HEK293 (cell line): Measurements from ENCODE around the gene ZNF184.
A peak's percentile ranks its signal among the peaks of the same experiment; 100 is the strongest.

Source experiments
- CTCF ChIA-PET: fragments of 350-600 bp; formaldehyde crosslinking; extraction: SDS; loops from one replicate; lab custom pipeline; 2021; ENCODE audit warnings: antibody characterized with exemption; lab: Yijun Ruan, JAX
- POLR2A ChIA-PET: fragments of 300-600 bp; formaldehyde crosslinking; extraction: SDS; loops from one replicate; lab custom pipeline; 2020; ENCODE audit warnings: antibody characterized with exemption, inconsistent platforms; lab: Yijun Ruan, JAX
- H3K27ac ChIP-seq: fragments of 200-500 bp; sonication (Bioruptor generic); 2 replicates; pipeline ENCODE4 v1.5.1; 2014; ENCODE audit warnings: low read depth, low read length, control low read depth, inconsistent platforms; ENCODE audit errors: extremely low read depth
- H3K36me3 ChIP-seq, 2 experiments: fragments of 200-500 bp in 1 of 2; sonication (Bioruptor generic) in 1 of 2; 1 replicate in 1 of 2; 2 replicates in 1 of 2; pipeline ENCODE4 v1.5.1; 2014 to 2017; ENCODE audit warnings: inconsistent platforms in 2 of 2, low read length in 2 of 2; ENCODE audit not compliant: control insufficient read depth in 2 of 2, insufficient read depth in 1 of 2
- H3K4me1 ChIP-seq: fragments of 200-500 bp; sonication (Bioruptor generic); 2 replicates; pipeline ENCODE4 v1.5.1; 2014; ENCODE audit warnings: mild to moderate bottlenecking, low read length, inconsistent platforms; ENCODE audit not compliant: control insufficient read depth, insufficient read depth
- H3K4me3 ChIP-seq: 2 replicates; pipeline ENCODE4 v1.5.1; 2011; ENCODE audit warnings: low read depth, mild to moderate bottlenecking, control low read depth, low read length, moderate library complexity
- H3K9me3 ChIP-seq: fragments of 200-500 bp; sonication (Bioruptor generic); 2 replicates; pipeline ENCODE4 v1.5.1; 2014; ENCODE audit warnings: low read depth, low read length, inconsistent platforms; ENCODE audit not compliant: control insufficient read depth, insufficient read depth
- SP7 ChIP-seq: fragments of 450-650 bp; formaldehyde crosslinking; IDR thresholded peaks from 2 replicates; pipeline ENCODE4 v1.5.1; 2016; ENCODE audit warnings: missing biosample characterization, missing genetic modification characterization
- TCF7L2 ChIP-seq: IDR thresholded peaks from 2 replicates; pipeline ENCODE4 v1.6.1; 2011; ENCODE audit warnings: low read depth, mild to moderate bottlenecking, inconsistent platforms, low read length, moderate library complexity, borderline replicate concordance
- ZEB2 ChIP-seq: fragments of 450-650 bp; formaldehyde crosslinking; IDR thresholded peaks from 2 replicates; pipeline ENCODE4 v1.5.1; 2016; ENCODE audit warnings: missing biosample characterization, missing genetic modification characterization
- ZFP3 ChIP-seq: fragments of 450-650 bp; formaldehyde crosslinking; IDR thresholded peaks from 2 replicates; pipeline ENCODE4 v1.5.1; 2016; ENCODE audit warnings: low read depth, missing biosample characterization, missing genetic modification characterization
- ZNF175 ChIP-seq: fragments of 450-650 bp; formaldehyde crosslinking; IDR thresholded peaks from 2 replicates; pipeline ENCODE4 v1.5.1; 2016; ENCODE audit warnings: missing biosample characterization, missing genetic modification characterization
- ZNF324 ChIP-seq: fragments of 450-650 bp; formaldehyde crosslinking; IDR thresholded peaks from 2 replicates; pipeline ENCODE4 v1.5.1; 2016; ENCODE audit warnings: missing biosample characterization, missing genetic modification characterization
- ZNF366 ChIP-seq: fragments of 450-650 bp; formaldehyde crosslinking; conservative IDR thresholded peaks from 2 replicates; pipeline ENCODE4 v1.5.1; 2016; ENCODE audit warnings: missing biosample characterization, missing genetic modification characterization
- ZNF501 ChIP-seq: fragments of 450-650 bp; formaldehyde crosslinking; IDR thresholded peaks from 2 replicates; pipeline ENCODE4 v1.5.1; 2016; ENCODE audit warnings: missing biosample characterization, missing genetic modification characterization
- ZNF629 ChIP-seq: fragments of 450-650 bp; formaldehyde crosslinking; IDR thresholded peaks from 2 replicates; pipeline ENCODE4 v1.5.1; 2017; ENCODE audit warnings: missing biosample characterization, missing genetic modification characterization
- ZNF654 ChIP-seq: fragments of 450-650 bp; formaldehyde crosslinking; IDR thresholded peaks from 2 replicates; pipeline ENCODE4 v1.5.1; 2016; ENCODE audit warnings: low read depth, missing biosample characterization, missing genetic modification characterization
- TF ChIP-seq, protein P1 (sequence below): fragments of 450-650 bp; formaldehyde crosslinking; IDR thresholded peaks from 2 replicates; pipeline ENCODE4 v1.5.1; 2016; ENCODE audit warnings: missing biosample characterization, missing genetic modification characterization
- TF ChIP-seq, protein P2 (sequence below): sonication (generic); formaldehyde crosslinking; IDR thresholded peaks from 2 replicates; pipeline ENCODE4 v1.8.1; 2022; ENCODE audit warnings: mild to moderate bottlenecking, moderate library complexity, missing genetic modification reagents
- TF ChIP-seq, protein P3 (sequence below): fragments of 450-650 bp; formaldehyde crosslinking; conservative IDR thresholded peaks from 2 replicates; pipeline ENCODE4 v1.5.1; 2016; ENCODE audit warnings: low read depth, missing biosample characterization, missing genetic modification characterization
- TF ChIP-seq, protein P4 (sequence below): fragments of 450-650 bp; formaldehyde crosslinking; IDR thresholded peaks from 2 replicates; pipeline ENCODE4 v1.5.1; 2016; ENCODE audit warnings: missing biosample characterization, missing genetic modification characterization
- TF ChIP-seq, protein P5 (sequence below): fragments of 450-650 bp; IDR thresholded peaks from 2 replicates; pipeline ENCODE4 v1.5.1; 2018; ENCODE audit warnings: missing biosample characterization, missing genetic modification characterization
- TF ChIP-seq, protein P6 (sequence below): fragments of 450-650 bp; formaldehyde crosslinking; IDR thresholded peaks from 2 replicates; pipeline ENCODE4 v1.5.1; 2016; ENCODE audit warnings: missing biosample characterization, missing genetic modification characterization
- TF ChIP-seq, protein P7 (sequence below): fragments of 450-650 bp; formaldehyde crosslinking; IDR thresholded peaks from 2 replicates; pipeline ENCODE4 v1.5.1; 2017; ENCODE audit warnings: missing biosample characterization, missing genetic modification characterization
- TF ChIP-seq, protein P8 (sequence below): fragments of 450-650 bp; formaldehyde crosslinking; IDR thresholded peaks from 2 replicates; pipeline ENCODE4 v1.5.1; 2017; ENCODE audit warnings: missing biosample characterization, missing genetic modification characterization

ZNF184 gene

DNA sequence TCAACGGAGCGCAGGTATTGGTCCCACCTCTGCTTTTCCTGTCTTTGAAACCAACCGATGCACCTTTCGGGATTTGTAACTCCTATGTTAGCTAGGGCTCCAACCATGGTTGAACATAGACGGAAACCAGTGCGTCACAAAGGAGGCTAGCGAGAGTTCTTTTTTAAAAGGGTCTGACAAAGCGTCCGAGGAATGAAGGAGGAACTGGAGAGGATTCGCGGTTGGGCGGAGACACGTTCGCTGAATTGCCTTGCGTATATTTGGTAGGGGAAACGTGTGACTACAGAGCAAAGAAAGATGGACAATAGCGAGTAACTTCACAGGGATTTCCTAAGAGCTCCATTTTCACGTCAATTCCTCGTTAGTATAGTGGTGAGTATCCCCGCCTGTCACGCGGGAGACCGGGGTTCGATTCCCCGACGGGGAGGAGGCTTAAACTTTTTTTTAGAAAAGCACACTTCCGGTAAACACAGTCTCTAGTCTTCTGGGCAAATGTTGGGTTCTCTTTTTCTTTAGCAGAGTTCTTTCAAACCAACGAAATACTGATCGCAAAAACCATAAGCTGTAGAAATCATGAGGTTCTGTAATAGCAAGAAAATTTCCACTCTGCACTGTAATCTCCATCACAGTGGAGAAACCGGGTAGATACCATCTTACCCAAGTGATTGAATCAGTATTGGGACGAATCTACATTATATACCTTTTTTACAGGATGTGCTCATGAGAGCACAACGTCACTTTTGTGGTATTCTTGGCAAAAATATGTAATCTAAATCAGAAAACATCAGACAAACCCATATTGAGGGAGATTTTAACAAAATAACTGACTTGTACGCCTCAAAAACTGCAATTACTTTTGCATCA, 6.6 kb upstream of the ZNF184 start (continued):
- TF ChIP-seq, protein P1, sequence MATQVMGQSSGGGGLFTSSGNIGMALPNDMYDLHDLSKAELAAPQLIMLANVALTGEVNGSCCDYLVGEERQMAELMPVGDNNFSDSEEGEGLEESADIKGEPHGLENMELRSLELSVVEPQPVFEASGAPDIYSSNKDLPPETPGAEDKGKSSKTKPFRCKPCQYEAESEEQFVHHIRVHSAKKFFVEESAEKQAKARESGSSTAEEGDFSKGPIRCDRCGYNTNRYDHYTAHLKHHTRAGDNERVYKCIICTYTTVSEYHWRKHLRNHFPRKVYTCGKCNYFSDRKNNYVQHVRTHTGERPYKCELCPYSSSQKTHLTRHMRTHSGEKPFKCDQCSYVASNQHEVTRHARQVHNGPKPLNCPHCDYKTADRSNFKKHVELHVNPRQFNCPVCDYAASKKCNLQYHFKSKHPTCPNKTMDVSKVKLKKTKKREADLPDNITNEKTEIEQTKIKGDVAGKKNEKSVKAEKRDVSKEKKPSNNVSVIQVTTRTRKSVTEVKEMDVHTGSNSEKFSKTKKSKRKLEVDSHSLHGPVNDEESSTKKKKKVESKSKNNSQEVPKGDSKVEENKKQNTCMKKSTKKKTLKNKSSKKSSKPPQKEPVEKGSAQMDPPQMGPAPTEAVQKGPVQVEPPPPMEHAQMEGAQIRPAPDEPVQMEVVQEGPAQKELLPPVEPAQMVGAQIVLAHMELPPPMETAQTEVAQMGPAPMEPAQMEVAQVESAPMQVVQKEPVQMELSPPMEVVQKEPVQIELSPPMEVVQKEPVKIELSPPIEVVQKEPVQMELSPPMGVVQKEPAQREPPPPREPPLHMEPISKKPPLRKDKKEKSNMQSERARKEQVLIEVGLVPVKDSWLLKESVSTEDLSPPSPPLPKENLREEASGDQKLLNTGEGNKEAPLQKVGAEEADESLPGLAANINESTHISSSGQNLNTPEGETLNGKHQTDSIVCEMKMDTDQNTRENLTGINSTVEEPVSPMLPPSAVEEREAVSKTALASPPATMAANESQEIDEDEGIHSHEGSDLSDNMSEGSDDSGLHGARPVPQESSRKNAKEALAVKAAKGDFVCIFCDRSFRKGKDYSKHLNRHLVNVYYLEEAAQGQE, result peak; percentile 23; the same call in 1 of the 2 replicates
- TF ChIP-seq, protein P2, sequence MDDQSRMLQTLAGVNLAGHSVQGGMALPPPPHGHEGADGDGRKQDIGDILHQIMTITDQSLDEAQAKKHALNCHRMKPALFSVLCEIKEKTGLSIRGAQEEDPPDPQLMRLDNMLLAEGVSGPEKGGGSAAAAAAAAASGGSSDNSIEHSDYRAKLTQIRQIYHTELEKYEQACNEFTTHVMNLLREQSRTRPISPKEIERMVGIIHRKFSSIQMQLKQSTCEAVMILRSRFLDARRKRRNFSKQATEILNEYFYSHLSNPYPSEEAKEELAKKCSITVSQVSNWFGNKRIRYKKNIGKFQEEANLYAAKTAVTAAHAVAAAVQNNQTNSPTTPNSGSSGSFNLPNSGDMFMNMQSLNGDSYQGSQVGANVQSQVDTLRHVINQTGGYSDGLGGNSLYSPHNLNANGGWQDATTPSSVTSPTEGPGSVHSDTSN (CRISPR knock-in tag), result no peak
- peak; percentile 73; the same call in 1 of the 2 replicates for TF ChIP-seq ZEB2 (tag by site-specific recombination)
- peak; percentile 94 for TF ChIP-seq ZNF629 (tag by site-specific recombination)
- 0 out of 2 replicates have a peak, but pooled peaks have one; percentile 36 for TF ChIP-seq ZNF324
- TF ChIP-seq, all 188 proteins: peak for 41

DNA sequence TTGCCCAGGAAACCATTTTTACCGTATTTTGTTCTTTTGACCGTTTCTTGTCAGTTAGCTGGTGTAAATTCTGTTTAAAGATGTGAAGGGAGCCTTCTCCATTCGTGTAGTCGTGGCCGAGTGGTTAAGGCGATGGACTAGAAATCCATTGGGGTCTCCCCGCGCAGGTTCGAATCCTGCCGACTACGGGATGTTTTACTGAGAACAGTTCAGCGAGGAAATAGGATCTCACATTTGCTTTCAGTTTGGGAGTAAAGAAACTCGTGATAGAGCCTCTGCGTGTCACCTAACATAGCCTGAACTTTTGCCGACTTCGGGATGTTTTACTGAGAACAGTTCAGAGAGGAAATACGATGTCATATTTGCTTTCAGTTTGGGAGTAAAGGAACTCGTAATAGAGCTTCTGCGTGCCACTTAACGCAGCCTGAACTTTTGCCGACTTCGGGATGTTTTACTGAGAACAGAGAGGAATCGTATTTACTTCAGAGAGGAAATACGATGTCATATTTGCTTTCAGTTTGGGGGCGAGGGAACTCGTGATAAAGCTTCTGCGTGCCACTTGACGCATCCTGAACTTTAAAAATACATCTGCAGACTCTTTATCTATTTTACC, 5.9 kb upstream of the ZNF184 start:
- Histone ChIP-seq H3K4me3 (peak overlapping the region; percentile 66), H3K36me3 (no peaks in the 10 kb centered on the region), H3K27ac (peak overlapping the region; percentile 9; the same call in 1 of the 2 replicates), H3K9me3 (no peaks in the 10 kb centered on the region), H3K4me1 (no peaks in the 10 kb centered on the region)
- ChIA-PET CTCF (interaction anchor here (0.5 to 1.5 kb wide), 9 partner anchors 16 to 1044 kb away, joined by 3 to 5 read pairs (median 3); a partner anchor contains a TSS), POLR2A (interaction anchor here (0.6 to 1.3 kb wide), 6 partner anchors 16 to 274 kb away, joined by 3 to 6 read pairs (median 4); partner anchors contain the start of gene ZNF391)
- peak; percentile 33; the same call in 1 of the 2 replicates for TF ChIP-seq ZNF366
- TF ChIP-seq ZFP3 (tag by site-specific recombination), result no peak
- no peak for TF ChIP-seq TCF7L2
- TF ChIP-seq, protein P3, sequence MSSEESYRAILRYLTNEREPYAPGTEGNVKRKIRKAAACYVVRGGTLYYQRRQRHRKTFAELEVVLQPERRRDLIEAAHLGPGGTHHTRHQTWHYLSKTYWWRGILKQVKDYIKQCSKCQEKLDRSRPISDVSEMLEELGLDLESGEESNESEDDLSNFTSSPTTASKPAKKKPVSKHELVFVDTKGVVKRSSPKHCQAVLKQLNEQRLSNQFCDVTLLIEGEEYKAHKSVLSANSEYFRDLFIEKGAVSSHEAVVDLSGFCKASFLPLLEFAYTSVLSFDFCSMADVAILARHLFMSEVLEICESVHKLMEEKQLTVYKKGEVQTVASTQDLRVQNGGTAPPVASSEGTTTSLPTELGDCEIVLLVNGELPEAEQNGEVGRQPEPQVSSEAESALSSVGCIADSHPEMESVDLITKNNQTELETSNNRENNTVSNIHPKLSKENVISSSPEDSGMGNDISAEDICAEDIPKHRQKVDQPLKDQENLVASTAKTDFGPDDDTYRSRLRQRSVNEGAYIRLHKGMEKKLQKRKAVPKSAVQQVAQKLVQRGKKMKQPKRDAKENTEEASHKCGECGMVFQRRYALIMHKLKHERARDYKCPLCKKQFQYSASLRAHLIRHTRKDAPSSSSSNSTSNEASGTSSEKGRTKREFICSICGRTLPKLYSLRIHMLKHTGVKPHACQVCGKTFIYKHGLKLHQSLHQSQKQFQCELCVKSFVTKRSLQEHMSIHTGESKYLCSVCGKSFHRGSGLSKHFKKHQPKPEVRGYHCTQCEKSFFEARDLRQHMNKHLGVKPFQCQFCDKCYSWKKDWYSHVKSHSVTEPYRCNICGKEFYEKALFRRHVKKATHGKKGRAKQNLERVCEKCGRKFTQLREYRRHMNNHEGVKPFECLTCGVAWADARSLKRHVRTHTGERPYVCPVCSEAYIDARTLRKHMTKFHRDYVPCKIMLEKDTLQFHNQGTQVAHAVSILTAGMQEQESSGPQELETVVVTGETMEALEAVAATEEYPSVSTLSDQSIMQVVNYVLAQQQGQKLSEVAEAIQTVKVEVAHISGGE (tag by site-specific recombination), result no peak
- TF ChIP-seq, protein P4, sequence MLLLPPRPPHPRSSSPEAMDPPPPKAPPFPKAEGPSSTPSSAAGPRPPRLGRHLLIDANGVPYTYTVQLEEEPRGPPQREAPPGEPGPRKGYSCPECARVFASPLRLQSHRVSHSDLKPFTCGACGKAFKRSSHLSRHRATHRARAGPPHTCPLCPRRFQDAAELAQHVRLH, result peak; percentile 83
- TF ChIP-seq ZNF501 (tag by site-specific recombination), result peak; percentile 80
- TF ChIP-seq, protein P5, sequence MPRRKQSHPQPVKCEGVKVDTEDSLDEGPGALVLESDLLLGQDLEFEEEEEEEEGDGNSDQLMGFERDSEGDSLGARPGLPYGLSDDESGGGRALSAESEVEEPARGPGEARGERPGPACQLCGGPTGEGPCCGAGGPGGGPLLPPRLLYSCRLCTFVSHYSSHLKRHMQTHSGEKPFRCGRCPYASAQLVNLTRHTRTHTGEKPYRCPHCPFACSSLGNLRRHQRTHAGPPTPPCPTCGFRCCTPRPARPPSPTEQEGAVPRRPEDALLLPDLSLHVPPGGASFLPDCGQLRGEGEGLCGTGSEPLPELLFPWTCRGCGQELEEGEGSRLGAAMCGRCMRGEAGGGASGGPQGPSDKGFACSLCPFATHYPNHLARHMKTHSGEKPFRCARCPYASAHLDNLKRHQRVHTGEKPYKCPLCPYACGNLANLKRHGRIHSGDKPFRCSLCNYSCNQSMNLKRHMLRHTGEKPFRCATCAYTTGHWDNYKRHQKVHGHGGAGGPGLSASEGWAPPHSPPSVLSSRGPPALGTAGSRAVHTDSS, result no peak
- no peak for TF ChIP-seq ZNF175 (tag by site-specific recombination)
- TF ChIP-seq, protein P6, sequence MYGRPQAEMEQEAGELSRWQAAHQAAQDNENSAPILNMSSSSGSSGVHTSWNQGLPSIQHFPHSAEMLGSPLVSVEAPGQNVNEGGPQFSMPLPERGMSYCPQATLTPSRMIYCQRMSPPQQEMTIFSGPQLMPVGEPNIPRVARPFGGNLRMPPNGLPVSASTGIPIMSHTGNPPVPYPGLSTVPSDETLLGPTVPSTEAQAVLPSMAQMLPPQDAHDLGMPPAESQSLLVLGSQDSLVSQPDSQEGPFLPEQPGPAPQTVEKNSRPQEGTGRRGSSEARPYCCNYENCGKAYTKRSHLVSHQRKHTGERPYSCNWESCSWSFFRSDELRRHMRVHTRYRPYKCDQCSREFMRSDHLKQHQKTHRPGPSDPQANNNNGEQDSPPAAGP, result peak; percentile 86
- TF ChIP-seq, protein P7, sequence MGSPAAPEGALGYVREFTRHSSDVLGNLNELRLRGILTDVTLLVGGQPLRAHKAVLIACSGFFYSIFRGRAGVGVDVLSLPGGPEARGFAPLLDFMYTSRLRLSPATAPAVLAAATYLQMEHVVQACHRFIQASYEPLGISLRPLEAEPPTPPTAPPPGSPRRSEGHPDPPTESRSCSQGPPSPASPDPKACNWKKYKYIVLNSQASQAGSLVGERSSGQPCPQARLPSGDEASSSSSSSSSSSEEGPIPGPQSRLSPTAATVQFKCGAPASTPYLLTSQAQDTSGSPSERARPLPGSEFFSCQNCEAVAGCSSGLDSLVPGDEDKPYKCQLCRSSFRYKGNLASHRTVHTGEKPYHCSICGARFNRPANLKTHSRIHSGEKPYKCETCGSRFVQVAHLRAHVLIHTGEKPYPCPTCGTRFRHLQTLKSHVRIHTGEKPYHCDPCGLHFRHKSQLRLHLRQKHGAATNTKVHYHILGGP (tag by site-specific recombination), result no peak
- TF ChIP-seq, protein P8, sequence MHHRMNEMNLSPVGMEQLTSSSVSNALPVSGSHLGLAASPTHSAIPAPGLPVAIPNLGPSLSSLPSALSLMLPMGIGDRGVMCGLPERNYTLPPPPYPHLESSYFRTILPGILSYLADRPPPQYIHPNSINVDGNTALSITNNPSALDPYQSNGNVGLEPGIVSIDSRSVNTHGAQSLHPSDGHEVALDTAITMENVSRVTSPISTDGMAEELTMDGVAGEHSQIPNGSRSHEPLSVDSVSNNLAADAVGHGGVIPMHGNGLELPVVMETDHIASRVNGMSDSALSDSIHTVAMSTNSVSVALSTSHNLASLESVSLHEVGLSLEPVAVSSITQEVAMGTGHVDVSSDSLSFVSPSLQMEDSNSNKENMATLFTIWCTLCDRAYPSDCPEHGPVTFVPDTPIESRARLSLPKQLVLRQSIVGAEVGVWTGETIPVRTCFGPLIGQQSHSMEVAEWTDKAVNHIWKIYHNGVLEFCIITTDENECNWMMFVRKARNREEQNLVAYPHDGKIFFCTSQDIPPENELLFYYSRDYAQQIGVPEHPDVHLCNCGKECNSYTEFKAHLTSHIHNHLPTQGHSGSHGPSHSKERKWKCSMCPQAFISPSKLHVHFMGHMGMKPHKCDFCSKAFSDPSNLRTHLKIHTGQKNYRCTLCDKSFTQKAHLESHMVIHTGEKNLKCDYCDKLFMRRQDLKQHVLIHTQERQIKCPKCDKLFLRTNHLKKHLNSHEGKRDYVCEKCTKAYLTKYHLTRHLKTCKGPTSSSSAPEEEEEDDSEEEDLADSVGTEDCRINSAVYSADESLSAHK (tag by site-specific recombination), result peak; percentile 95
- peak; percentile 11; the same call in 1 of the 2 replicates for TF ChIP-seq ZNF654 (tag by site-specific recombination)
- TF ChIP-seq SP7 (tag by site-specific recombination), result peak; percentile 70; the same call in 1 of the 2 replicates
